Measurements from ENCODE around the gene CYP11A1.

CYP11A1 gene

GRCh38 chr15:74294010-74294409, 73.4 kb downstream of the CYP11A1 start:
- Histone ChIP-seq H3K27ac (no peak overlapping the region), H3K9me3 (ENCODE audit: low read depth, low read length) (no peaks in the 10 kb centered on the region), H3K36me3 (ENCODE audit: insufficient read depth, low read length) (no peaks in the 10 kb centered on the region), H3K4me3 (no peak overlapping the region), H3K9ac (ENCODE audit: insufficient read length) (no peak overlapping the region)
- TF ChIP-seq FOXP2 (optimal IDR thresholded peaks at IDR 0.05; ENCODE audit: control extremely low read depth, extremely low read length, insufficient read depth), result no peak
- TF ChIP-seq POLR2AphosphoS5 (IDR thresholded peaks at IDR 0.05; ENCODE audit: borderline replicate concordance, low read depth, low read length), result no peak
- no peak for TF ChIP-seq EZH2 (IDR thresholded peaks at IDR 0.05)
- DNase-seq (ENCODE audit: low read depth, low spot score), result no peak

GRCh38 chr15:74293021-74293810, 74.2 kb downstream of the CYP11A1 start:
- H3K27ac ChIP-seq, result no peak overlapping the region

GRCh38 chr15:74291101-74292071, 76.1 kb downstream of the CYP11A1 start:
- no peaks in the 10 kb centered on the region for H3K36me3 ChIP-seq (ENCODE audit: insufficient read depth, low read length)
- no peak overlapping the region for H3K27ac ChIP-seq
- H3K4me3 ChIP-seq, result peak overlapping the region; percentile 51; the same call in 1 of the 2 replicates
- no peak overlapping the region for H3K9ac ChIP-seq (ENCODE audit: insufficient read length)
- DNase-seq (ENCODE audit: low read depth, low spot score), result peak; percentile 55
- H3K9me3 ChIP-seq (ENCODE audit: low read depth, low read length), result no peaks in the 10 kb centered on the region
- no peak for TF ChIP-seq EZH2 (IDR thresholded peaks at IDR 0.05)
- no peak for TF ChIP-seq POLR2AphosphoS5 (IDR thresholded peaks at IDR 0.05; ENCODE audit: borderline replicate concordance, low read depth, low read length)
- no peak for TF ChIP-seq FOXP2 (optimal IDR thresholded peaks at IDR 0.05; ENCODE audit: control extremely low read depth, extremely low read length, insufficient read depth)

More at GRCh38 chr15:74293021-74293810, 74.2 kb downstream of the CYP11A1 start:
- DNase-seq (ENCODE audit: low read depth, low spot score), result no peak
- H3K36me3 ChIP-seq (ENCODE audit: insufficient read depth, low read length), result no peaks in the 10 kb centered on the region
- no peak for TF ChIP-seq POLR2AphosphoS5 (IDR thresholded peaks at IDR 0.05; ENCODE audit: borderline replicate concordance, low read depth, low read length)
- no peak for TF ChIP-seq FOXP2 (optimal IDR thresholded peaks at IDR 0.05; ENCODE audit: control extremely low read depth, extremely low read length, insufficient read depth)
- TF ChIP-seq EZH2 (IDR thresholded peaks at IDR 0.05), result no peak
- H3K9me3 ChIP-seq (ENCODE audit: low read depth, low read length), result no peaks in the 10 kb centered on the region
- H3K4me3 ChIP-seq, result no peak overlapping the region
- no peak overlapping the region for H3K9ac ChIP-seq (ENCODE audit: insufficient read length)

- H3K36me3 ChIP-seq (ENCODE audit: insufficient read depth, low read length), result no peaks in the 10 kb centered on the region
- no peaks in the 10 kb centered on the region for H3K9me3 ChIP-seq (ENCODE audit: low read depth, low read length)
- no peak overlapping the region for H3K4me3 ChIP-seq
- no peak overlapping the region for H3K9ac ChIP-seq (ENCODE audit: insufficient read length)
- TF ChIP-seq POLR2AphosphoS5 (IDR thresholded peaks at IDR 0.05; ENCODE audit: borderline replicate concordance, low read depth, low read length) (no peak), FOXP2 (optimal IDR thresholded peaks at IDR 0.05; ENCODE audit: control extremely low read depth, extremely low read length, insufficient read depth) (no peak), EZH2 (IDR thresholded peaks at IDR 0.05) (no peak)
- DNase-seq (ENCODE audit: low read depth, low spot score), result no peak
- no peak overlapping the region for H3K27ac ChIP-seq
These were observed 76.8 kb downstream of the CYP11A1 start for GRCh38 chr15:74290645-74291044.

- H3K27ac ChIP-seq, result no peak overlapping the region
- no peak for TF ChIP-seq FOXP2 (optimal IDR thresholded peaks at IDR 0.05; ENCODE audit: control extremely low read depth, extremely low read length, insufficient read depth)
- TF ChIP-seq POLR2AphosphoS5 (IDR thresholded peaks at IDR 0.05; ENCODE audit: borderline replicate concordance, low read depth, low read length), result no peak
- no peak for TF ChIP-seq EZH2 (IDR thresholded peaks at IDR 0.05)
- H3K4me3 ChIP-seq, result no peak overlapping the region
- no peak for DNase-seq (ENCODE audit: low read depth, low spot score)
- no peaks in the 10 kb centered on the region for H3K36me3 ChIP-seq (ENCODE audit: insufficient read depth, low read length)
- H3K9me3 ChIP-seq (ENCODE audit: low read depth, low read length), result no peaks in the 10 kb centered on the region
- no peak overlapping the region for H3K9ac ChIP-seq (ENCODE audit: insufficient read length)
These were observed 77.8 kb downstream of the CYP11A1 start for GRCh38 chr15:74289671-74290070.

Data from SK-N-MC (cell line).